ENCODE measurements around the gene ERC2.
A peak's percentile ranks its signal among the peaks of the same experiment; 100 is the strongest.
"Not testable (repeated sequence)": the region's sequence is repeated elsewhere in the genome, so short reads cannot be mapped to it uniquely, and the experiment has no call there.

The ERC2 gene

GRCh38 chr3:56052188-56052587, 416.1 kb downstream of the ERC2 start:
- no peak for FAIRE-seq

GRCh38 chr3:56051052-56051451, 417.2 kb downstream of the ERC2 start:
- FAIRE-seq = no peak

GRCh38 chr3:56048946-56049345, 419.3 kb downstream of the ERC2 start:
- no peak for FAIRE-seq

GRCh38 chr3:56048331-56048730, 419.9 kb downstream of the ERC2 start:
- no peak for FAIRE-seq

- peak; percentile 68 for FAIRE-seq
These were observed 425.8 kb downstream of the ERC2 start for GRCh38 chr3:56042326-56042951.

GRCh38 chr3:56025326-56025725, 442.9 kb downstream of the ERC2 start:
- no peak for FAIRE-seq

- no peak for FAIRE-seq
These were observed 444.7 kb downstream of the ERC2 start for GRCh38 chr3:56023546-56023945.

- FAIRE-seq = no peak
These were observed 445.6 kb downstream of the ERC2 start for GRCh38 chr3:56022619-56023018.

GRCh38 chr3:56019490-56020146, 448.6 kb downstream of the ERC2 start:
- no peak for FAIRE-seq

- FAIRE-seq = not testable (repeated sequence)
These were observed 452.9 kb downstream of the ERC2 start for GRCh38 chr3:56015374-56015773.

- no peak for FAIRE-seq
These were observed 455.5 kb downstream of the ERC2 start for GRCh38 chr3:56012721-56013120.

- no peak for FAIRE-seq
These were observed 463.0 kb downstream of the ERC2 start for GRCh38 chr3:56005196-56005805.

GRCh38 chr3:56003129-56003528, 465.1 kb downstream of the ERC2 start:
- FAIRE-seq = no peak

- no peak for FAIRE-seq
These were observed 466.3 kb downstream of the ERC2 start for GRCh38 chr3:56001991-56002390.

GRCh38 chr3:56001537-56001936, 466.7 kb downstream of the ERC2 start:
- no peak for FAIRE-seq

- FAIRE-seq = no peak
These were observed 478.9 kb downstream of the ERC2 start for GRCh38 chr3:55989366-55989765.

- no peak for FAIRE-seq
These were observed 479.4 kb downstream of the ERC2 start for GRCh38 chr3:55988905-55989304.

- FAIRE-seq = no peak
These were observed 483.6 kb downstream of the ERC2 start for GRCh38 chr3:55984626-55985025.

GRCh38 chr3:55978953-55979352, 489.3 kb downstream of the ERC2 start:
- no peak for FAIRE-seq

- no peak for FAIRE-seq
These were observed 493.7 kb downstream of the ERC2 start for GRCh38 chr3:55974421-55975165.

- FAIRE-seq = no peak
These were observed 498.6 kb downstream of the ERC2 start for GRCh38 chr3:55969634-55970033.

- FAIRE-seq = no peak
These were observed 499.9 kb downstream of the ERC2 start for GRCh38 chr3:55968331-55968730.

GRCh38 chr3:55966566-55966965, 501.7 kb downstream of the ERC2 start:
- no peak for FAIRE-seq

- FAIRE-seq = no peak
These were observed 502.5 kb downstream of the ERC2 start for GRCh38 chr3:55965776-55966175.
